SK-N-MC (cell line): Measurements from ENCODE around the gene CACNG8.

Experiments used
- EZH2 ChIP-seq: fragments of 200-600 bp; sonication (generic); IDR thresholded peaks from one replicate; pipeline ENCODE4 v1.6.1; 2017; ENCODE audit warnings: antibody characterized with exemption
- FOXP2 ChIP-seq: optimal IDR thresholded peaks from 2 replicates; pipeline ENCODE3; 2011; ENCODE audit warnings: mild to moderate bottlenecking, moderate library complexity; ENCODE audit not compliant: insufficient read depth; ENCODE audit errors: extremely low read length, control extremely low read depth
- POLR2AphosphoS5 ChIP-seq: IDR thresholded peaks from 2 replicates; pipeline ENCODE4 v1.6.1; 2012; ENCODE audit warnings: mild to moderate bottlenecking, low read depth, low read length, borderline replicate concordance

DNA sequence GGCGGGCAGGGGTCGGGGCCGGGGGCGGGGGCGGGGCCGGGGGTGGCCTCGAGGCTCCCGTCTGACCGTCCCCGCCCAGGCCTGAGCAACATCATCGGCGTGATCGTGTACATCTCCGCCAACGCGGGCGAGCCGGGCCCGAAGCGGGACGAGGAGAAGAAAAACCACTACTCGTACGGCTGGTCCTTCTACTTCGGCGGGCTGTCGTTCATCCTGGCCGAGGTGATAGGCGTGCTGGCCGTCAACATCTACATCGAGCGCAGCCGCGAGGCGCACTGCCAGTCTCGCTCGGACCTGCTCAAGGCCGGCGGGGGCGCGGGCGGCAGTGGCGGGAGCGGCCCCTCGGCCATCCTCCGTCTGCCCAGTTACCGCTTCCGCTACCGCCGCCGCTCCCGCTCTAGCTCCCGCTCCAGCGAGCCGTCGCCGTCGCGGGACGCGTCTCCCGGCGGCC lies 19.3 kb downstream of the CACNG8 start:
- TF ChIP-seq EZH2: no peak
- TF ChIP-seq POLR2AphosphoS5: no peak
- no peak for TF ChIP-seq FOXP2
